Uterus (tissue), 2 donors: ENCODE results near the gene CD109.

Experiments
- CTCF ChIP-seq, 4 experiments: fragments of 200-600 bp in 2 of 4; fragments of 450-650 bp in 2 of 4; sonication (generic) in 2 of 4; IDR thresholded peaks; one replicate each; pipeline ENCODE4 v1.5.1; 2016 to 2019; ENCODE audit warnings: antibody characterized with exemption in 4 of 4, mild to moderate bottlenecking in 2 of 4, moderate library complexity in 1 of 4
- POLR2A ChIP-seq, 2 donors: fragments of 450-650 bp; IDR thresholded peaks; one replicate each; pipeline ENCODE4 v1.6.1; 2016; ENCODE audit warnings: antibody characterized with exemption in 2 of 2, mild to moderate bottlenecking in 1 of 2, moderate library complexity in 1 of 2

GRCh38 chr6:73731285-73731684 is 35.3 kb downstream of the CD109 start:
- TF ChIP-seq POLR2A (IDR thresholded peaks at IDR 0.05) (no peak), CTCF (IDR thresholded peaks at IDR 0.05) (no peak)
